ENCODE data around the gene MTHFD1L. TPM values are rescaled to one million over a fixed set of nuclear protein-coding genes. Genes with fewer than 3 reads are reported as not detected.

Gene MTHFD1L
- total and polyA plus RNA-seq, 2 of the 8 experiments (the other 6 are each of a cell fraction or from before 2014, with no cell fraction given) = 29.2 to 105 TPM

DNA sequence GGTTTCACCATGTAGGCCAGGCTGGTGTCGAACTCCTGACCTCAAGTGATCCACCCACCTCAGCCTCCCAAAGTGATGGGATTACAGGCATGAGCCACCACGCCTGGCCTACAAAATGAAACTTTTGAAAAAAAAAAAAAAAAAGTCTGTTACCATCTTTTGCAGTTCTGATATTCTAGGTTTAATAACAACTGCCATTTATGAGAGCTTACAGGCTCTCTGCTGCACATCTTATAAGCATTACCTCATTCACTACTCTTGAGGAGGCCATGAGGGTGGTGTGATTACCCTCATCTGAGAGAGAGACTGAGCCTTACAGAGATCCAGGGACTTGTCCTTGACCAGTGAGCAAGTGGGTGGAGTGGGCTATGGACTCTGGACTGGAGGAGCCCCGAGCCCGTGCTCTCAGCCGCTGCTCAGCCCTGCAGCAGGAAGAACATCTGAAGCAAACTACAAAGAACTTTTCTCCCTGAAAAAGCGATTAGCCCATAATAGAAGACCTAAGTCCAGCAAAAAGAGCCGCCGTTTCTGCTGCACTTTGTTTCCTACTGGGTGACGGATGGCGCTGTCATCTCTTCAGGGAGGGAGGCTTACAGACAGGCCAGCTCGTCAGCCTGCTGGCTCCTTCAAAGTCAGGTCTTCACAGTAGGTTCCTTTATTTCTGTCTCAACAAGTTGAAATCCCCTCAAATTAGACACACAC is 254.5 kb downstream of the MTHFD1L start (continued):
- TF ChIP-seq, protein P1, sequence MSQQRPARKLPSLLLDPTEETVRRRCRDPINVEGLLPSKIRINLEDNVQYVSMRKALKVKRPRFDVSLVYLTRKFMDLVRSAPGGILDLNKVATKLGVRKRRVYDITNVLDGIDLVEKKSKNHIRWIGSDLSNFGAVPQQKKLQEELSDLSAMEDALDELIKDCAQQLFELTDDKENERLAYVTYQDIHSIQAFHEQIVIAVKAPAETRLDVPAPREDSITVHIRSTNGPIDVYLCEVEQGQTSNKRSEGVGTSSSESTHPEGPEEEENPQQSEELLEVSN (IDR thresholded peaks at IDR 0.05) = no peak

All from H1 (cell line).